Measurements from ENCODE around the gene UTY.
"Not testable (repeated sequence)": the region's sequence is repeated elsewhere in the genome, so short reads cannot be mapped to it uniquely, and the experiment has no call there.

GRCh38 chrY:13282151-13283054 is 197.4 kb downstream of the UTY start:
- TF ChIP-seq CTCF, POLR2A (IDR thresholded peaks at IDR 0.05): not testable (repeated sequence)

All from right lobe of liver (tissue), 4 donors.